Calu3 (cell line): ENCODE results near the gene SLC25A13. TPM values are rescaled to one million over a fixed set of nuclear protein-coding genes. Genes with fewer than 3 reads are reported as not detected.
"Not testable (repeated sequence)": the region's sequence is repeated elsewhere in the genome, so short reads cannot be mapped to it uniquely, and the experiment has no call there.

Source experiments
- BruUV-seq: library from RNA; stranded (reverse); fragments of 400-500 nt; replicated peaks from 2 replicates; lab custom pipeline; 2021; lab: Mats Ljungman, UMichigan
- CTCF ChIA-PET: fragments of 300-600 bp; sonication (Branson Sonifier 250); formaldehyde crosslinking; loops from one replicate; lab custom pipeline; 2022; ENCODE audit warnings: antibody characterized with exemption; lab: Charles Lee
- DNase-seq: peaks from one replicate; pipeline ENCODE4 v3.0.0; 2022
- H3K27ac Mint-ChIP-seq: one replicate; pipeline ENCODE4 v1.8.0; 2022; ENCODE audit warnings: mixed read lengths; ENCODE audit not compliant: unreplicated experiment
- H3K27me3 Mint-ChIP-seq: one replicate; pipeline ENCODE4 v1.8.0; 2022; ENCODE audit warnings: mixed read lengths; ENCODE audit not compliant: unreplicated experiment
- H3K36me3 Mint-ChIP-seq: one replicate; pipeline ENCODE4 v1.8.0; 2022; ENCODE audit warnings: mild to moderate bottlenecking, moderate library complexity, mixed read lengths; ENCODE audit not compliant: insufficient read depth, unreplicated experiment
- H3K4me1 Mint-ChIP-seq: one replicate; pipeline ENCODE4 v1.8.0; 2022; ENCODE audit warnings: mild to moderate bottlenecking, low read depth, mixed read lengths; ENCODE audit not compliant: unreplicated experiment
- H3K4me3 Mint-ChIP-seq: one replicate; pipeline ENCODE4 v1.8.0; 2022; ENCODE audit warnings: mild to moderate bottlenecking, low read depth, moderate library complexity, mixed read lengths; ENCODE audit not compliant: unreplicated experiment
- H3K9me3 Mint-ChIP-seq: one replicate; pipeline ENCODE4 v1.8.0; 2022; ENCODE audit warnings: low read depth, mixed read lengths; ENCODE audit not compliant: unreplicated experiment
- CTCF ChIP-seq: fragments of 200-600 bp; IDR thresholded peaks from one replicate; pipeline ENCODE4 v1.8.0; 2022; ENCODE audit warnings: antibody characterized with exemption; ENCODE audit not compliant: unreplicated experiment
- intact Hi-C: fragments of 100-400 bp; cut with micrococcal nuclease; formaldehyde crosslinking; loops from one replicate; pipeline ENCODE4 v1.10.0; 2022; ENCODE audit not compliant: unreplicated experiment
- total RNA-seq: library from RNA; stranded (reverse); gene quantifications from 2 replicates; pipeline ENCODE4 v1.2.3, GENCODE V29; 2022

SLC25A13 gene
- total RNA-seq, 1 experiment from 2014 or later: 18.1 TPM

GRCh38 chr7:96299496-96299895 lies 22.4 kb downstream of the SLC25A13 start:
- no TSS peak for BruUV-seq
- H3K4me3 Mint-ChIP-seq: no peak overlapping the region
- TF ChIP-seq CTCF: no peak
- DNase-seq: no peak
- H3K4me1 Mint-ChIP-seq: peaks cover 27% of the 10 kb centered on the region
- no peaks in the 10 kb centered on the region for H3K9me3 Mint-ChIP-seq
- H3K27ac Mint-ChIP-seq: no peak overlapping the region
- no peaks in the 10 kb centered on the region for H3K36me3 Mint-ChIP-seq
- intact Hi-C loops: no loop called here
- CTCF ChIA-PET: no interaction called here
- H3K27me3 Mint-ChIP-seq: no peaks in the 10 kb centered on the region

- Mint-ChIP-seq H3K4me1 (peaks cover 11% of the 10 kb centered on the region), H3K36me3 (no peaks in the 10 kb centered on the region), H3K27ac (no peak overlapping the region), H3K4me3 (no peak overlapping the region), H3K27me3 (no peaks in the 10 kb centered on the region), H3K9me3 (no peaks in the 10 kb centered on the region)
- no TSS peak for BruUV-seq
- CTCF ChIA-PET: no interaction called here
- no peak for DNase-seq
- intact Hi-C loops: no loop called here
- no peak for TF ChIP-seq CTCF
Observed at GRCh38 chr7:96297876-96298275, 24.0 kb downstream of the SLC25A13 start.

GRCh38 chr7:96297446-96297845 lies 24.5 kb downstream of the SLC25A13 start:
- H3K27me3 Mint-ChIP-seq, BruUV-seq, H3K36me3 Mint-ChIP-seq, H3K9me3 Mint-ChIP-seq, DNase-seq, intact Hi-C loops, CTCF ChIA-PET, H3K4me1 Mint-ChIP-seq, H3K27ac Mint-ChIP-seq, H3K4me3 Mint-ChIP-seq: not testable (repeated sequence)

GRCh38 chr7:96293911-96294310 lies 28.0 kb downstream of the SLC25A13 start:
- H3K27ac Mint-ChIP-seq, H3K4me1 Mint-ChIP-seq, H3K9me3 Mint-ChIP-seq, H3K36me3 Mint-ChIP-seq, H3K4me3 Mint-ChIP-seq, H3K27me3 Mint-ChIP-seq, intact Hi-C loops, DNase-seq, BruUV-seq, CTCF ChIA-PET: not testable (repeated sequence)

GRCh38 chr7:96287559-96287958 lies 34.3 kb downstream of the SLC25A13 start:
- CTCF ChIA-PET: no interaction called here
- H3K9me3 Mint-ChIP-seq: peaks cover 6% of the 10 kb centered on the region
- no peak for TF ChIP-seq CTCF
- no peaks in the 10 kb centered on the region for H3K36me3 Mint-ChIP-seq
- H3K27ac Mint-ChIP-seq: no peak overlapping the region
- no TSS peak for BruUV-seq
- no peak overlapping the region for H3K4me3 Mint-ChIP-seq
- peaks cover 14% of the 10 kb centered on the region for H3K4me1 Mint-ChIP-seq
- intact Hi-C loops: no loop called here
- no peaks in the 10 kb centered on the region for H3K27me3 Mint-ChIP-seq
- DNase-seq: no peak
